ELF-1 (cell line): ENCODE data around the gene E2F6.

Experiments used
- DNase-seq: peaks from one replicate; pipeline ENCODE4 v3.0.0-alpha.2; 2016; ENCODE audit warnings: low read depth, low spot score

The E2F6 gene

DNA sequence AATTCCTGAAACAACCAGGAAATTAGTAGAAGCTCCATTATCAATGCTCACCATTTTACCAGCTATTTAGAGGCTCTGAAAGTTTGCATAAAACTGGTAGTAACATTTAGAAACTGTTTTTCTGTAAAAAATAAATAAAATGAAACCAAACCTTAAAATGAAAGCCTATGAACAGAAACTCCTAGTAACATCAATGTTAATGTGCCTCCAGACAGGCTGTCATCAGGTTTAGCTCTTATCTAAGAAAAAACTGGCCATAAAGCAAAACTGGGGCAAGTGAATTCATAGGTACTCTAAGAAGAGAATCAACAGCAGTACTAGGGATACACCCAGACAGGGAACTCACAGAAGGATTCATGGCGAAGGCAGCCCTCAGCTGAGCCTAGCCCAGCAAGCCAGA is 8.0 kb downstream of the E2F6 start:
- no peak for DNase-seq

DNA sequence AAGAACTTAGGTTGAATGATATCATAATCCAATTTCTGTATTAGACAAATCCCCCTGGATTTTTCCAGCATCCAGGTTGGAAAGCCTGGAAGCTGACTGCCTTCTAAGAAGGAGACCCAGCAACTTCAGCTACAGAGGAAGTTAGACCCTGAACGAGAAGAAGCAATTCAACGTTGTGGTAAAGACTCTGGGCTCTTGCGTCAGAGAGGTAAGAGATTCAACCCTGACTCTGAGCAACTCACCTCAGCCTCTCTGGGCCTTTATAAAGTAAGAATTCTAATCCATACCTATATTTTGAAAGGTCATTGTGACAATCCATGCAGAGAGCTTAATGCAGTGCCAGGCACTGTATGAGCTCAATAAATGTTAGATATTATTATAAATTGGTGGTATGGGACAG is 9.7 kb downstream of the E2F6 start:
- DNase-seq, result no peak

DNA sequence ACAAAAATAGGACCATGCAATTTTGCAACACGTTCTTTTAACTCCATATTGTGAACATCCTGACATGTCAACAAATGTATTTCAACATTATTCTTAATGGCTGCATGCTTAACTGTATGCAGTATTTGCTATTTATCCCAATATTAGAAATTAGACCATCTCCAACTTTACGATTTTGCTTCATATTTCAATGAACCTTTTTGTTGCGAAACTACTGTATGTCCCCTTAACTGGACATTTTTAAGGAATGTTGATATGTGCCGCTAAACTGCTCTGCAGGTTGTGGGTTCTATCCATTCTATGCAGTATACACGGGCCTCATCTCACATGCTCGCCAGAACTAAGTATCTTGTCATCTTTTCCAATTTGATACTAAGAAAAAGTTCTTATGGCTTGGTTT is 11.1 kb downstream of the E2F6 start:
- no peak for DNase-seq

DNA sequence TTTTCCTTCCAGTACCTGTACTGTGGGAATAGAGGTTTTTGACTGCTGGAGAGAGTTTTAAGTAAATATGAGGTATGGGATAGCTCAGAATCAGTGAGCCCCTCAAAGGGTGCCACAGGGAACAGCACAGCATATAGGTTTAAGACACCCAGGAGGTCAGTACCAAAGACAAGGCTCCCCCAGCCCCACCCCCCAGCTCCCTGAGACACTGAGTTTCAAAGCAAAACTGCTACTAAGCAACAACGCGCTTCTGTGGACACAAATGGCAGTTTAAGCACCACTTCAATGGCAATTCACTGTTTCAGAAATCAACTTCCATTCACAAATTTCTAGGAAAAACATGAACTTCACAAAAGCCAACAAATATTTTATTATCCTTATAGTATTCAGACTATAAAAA is 15.2 kb downstream of the E2F6 start:
- no peak for DNase-seq

DNA sequence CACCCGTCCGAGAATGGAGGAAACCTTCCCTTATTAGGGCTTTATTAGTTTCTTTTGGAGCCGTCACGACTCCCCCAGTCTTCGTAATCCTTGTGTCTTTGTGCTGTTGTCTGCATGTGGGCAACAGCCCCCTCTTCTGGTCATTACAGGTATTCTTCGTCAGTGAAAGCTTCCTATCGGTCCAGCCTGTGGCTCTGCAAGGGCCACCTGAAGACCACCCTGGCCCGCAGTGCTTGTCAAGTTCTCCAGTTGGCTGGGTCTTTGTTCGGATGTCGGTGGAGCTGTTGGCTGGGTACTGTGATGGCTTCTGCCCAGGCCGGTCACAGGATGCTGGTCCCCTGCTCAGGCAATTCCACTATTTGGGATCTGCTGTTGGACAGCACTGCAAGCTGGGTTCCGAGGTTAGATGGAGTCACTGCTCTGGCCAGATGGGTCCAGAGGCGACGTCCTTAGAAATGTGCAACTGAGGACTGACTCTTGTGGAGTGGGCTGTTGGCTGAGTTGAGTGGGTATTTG is 19.2 kb downstream of the E2F6 start:
- peak; percentile 81 for DNase-seq

DNA sequence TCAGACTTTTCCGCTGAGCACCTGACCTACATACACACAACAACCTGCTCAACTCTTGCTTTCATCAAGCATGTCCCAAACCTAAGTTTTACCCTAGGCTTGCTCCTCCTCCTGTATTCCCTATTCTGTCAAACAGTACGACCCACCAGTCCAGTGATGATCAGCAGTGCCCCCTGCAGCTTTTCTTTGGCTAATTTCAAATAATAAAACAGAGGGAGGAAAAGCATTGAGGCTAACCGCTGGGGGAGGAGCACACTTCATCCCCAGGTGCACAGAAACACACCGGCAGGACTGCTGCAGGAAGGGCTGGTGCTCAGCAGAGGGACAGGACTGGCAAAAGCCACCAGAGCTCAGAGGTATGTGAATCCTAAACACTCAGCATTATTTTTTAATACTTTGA is 21.2 kb downstream of the E2F6 start:
- DNase-seq, result no peak

DNA sequence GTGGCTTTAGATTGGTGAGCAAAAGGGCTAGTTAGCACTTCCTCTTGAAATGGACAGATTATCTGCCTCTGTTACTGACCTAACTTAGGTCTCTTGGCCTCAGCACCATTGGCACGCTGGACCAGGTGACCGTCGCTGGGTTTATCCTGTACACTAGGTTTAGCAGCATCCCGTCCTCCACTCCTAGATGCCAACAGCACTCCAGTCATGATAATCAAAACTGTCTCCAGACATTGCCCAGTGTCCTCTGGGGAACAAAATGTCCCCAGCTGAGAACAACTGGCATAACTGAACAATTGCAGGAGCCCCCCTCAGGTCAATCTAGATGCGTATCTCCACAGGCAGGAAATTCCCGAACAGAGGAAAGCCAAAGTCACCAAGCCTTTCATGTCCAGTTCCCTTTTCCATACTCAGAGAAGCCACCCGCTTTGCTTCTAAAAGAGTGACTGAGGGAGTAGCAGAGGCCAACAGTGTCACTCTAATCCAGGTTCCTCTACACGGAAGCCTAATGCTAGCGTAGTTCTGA is 27.3 kb downstream of the E2F6 start:
- DNase-seq, result no peak

DNA sequence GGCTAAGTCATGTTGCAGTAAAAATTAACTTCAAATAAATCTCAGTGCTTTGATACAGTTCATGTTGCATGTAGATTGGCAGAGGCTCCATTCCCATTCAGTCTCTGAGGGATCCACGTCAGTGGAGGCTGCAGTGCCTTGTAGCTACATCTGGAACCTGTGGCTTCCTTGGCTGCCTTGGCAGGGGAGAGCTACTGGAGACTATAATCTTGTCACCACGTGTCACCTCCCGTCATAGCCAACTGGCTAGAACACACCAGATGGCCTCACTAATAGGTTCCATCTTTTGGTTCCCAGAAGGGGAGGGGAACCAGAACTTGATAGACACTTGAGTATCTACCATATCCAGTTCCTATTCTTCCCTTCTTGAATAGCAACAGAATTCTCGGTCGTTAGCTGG is 28.4 kb downstream of the E2F6 start:
- DNase-seq, result no peak

DNA sequence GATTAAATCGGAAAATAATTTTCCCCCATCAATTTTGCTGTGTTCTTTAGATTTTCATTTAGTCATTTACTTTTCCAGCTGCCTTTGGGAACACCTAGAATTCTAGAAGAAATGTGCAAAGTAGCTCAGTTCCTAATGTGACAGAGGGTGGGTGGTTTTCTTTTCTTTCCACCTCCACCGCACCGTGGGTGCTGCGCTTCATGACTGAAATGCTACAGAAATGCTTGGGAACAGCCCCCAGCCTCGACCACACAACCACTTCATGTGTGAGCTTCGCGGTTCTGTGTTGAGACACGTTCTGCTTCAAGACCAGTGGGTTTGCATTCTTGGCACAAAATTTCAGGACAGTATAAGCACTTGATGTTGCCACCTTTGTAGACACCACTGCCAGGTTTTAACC is 30.9 kb downstream of the E2F6 start:
- DNase-seq, result no peak

DNA sequence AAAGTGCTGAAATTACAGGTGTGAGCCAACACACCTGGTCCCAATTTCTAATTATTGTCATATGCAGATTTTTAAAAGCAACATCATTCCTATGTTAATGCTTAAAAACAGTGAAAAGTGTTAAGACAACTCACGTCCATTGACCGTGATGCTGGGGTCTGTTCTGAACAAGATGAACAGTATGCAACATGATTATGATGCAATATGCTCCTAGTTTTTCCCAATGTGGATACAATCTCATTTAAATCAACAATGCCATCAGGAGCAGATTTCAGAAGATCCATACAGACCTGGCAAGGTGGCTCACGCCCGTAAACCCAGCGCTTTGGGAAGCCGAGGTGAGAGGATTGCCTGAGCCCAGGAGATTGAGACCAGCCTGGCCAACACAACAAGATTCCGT is 31.5 kb downstream of the E2F6 start:
- DNase-seq, result no peak

DNA sequence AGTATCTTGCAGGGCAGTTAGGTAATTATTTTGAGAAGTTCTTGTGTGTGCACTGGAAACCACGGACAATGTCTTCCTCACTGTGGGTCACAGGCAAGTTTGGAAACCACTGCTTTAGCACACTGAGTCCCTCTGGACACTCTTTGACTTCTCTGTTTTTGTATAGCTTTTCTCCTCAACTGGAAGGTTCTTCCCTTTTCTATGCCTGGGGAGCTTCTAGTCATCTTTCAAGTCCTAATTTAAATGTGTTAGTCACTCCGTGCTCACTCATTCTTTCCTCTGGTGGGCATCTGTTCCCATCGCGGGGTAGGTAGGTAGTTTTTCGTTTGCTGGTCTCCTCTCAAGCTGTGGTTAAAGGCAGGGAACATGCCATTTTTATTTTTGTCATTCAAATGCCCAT is 32.1 kb downstream of the E2F6 start:
- DNase-seq, result no peak

DNA sequence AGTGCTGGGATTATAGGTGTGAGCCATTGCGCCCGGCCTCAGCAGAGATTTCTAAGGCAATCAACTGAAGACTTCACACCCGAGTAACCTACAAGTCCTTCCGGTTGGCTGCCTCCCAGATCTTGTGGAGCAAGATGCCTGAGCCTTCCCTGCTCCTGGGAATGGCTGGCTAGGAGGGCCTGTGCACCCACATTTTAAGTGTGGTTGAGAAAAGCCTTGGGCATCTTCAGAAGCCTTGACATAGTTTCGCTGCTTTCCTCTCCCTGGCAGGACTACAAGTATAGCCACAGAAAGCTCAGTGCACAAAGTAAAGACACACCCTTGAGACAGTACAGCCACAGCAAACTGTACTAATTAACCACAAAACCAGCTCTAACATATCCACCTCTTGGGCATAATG is 35.2 kb downstream of the E2F6 start:
- no peak for DNase-seq

DNA sequence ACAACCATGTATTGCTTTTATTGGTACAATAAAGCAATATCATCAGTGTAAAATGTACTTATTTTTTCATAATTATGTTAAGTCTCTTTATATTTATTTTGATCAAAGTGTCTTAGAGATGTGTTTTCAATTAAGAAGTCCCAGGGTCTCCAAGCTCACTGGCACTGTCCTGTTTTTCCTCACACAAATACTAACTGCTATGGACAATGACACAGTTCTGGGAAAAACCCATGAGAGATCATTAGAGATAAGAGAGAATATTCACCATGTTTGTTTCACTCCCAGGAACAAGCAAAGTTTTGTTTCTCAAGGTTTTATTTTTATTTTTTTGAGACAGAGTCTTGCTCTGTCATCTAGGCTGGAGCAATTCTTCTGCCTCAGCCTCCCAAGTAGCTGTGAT is 38.7 kb downstream of the E2F6 start:
- DNase-seq, result no peak

DNA sequence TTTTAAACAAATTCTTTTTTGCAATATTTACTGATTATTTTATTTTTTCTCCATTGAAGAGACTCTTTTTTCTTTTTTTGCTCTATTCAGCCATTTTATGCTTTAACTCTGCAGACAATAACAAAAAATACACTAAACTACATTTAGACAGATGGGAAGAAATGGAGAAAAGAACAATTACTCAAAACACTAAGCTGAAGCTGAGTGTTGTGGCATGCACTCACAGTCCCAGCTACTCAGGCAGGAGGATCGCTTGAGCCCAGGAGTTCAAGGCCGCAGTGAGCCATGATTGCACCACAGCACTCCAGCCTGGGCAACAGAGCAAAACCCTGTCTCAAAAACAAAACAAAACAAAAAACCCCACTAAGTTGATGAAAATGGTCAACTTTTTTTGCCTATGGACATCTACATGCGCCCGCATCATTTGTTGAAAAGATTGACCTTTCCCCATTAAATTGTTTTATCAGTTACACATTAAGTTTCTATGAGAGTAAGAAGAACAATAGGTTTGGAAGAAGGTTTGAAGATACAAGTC is 43.0 kb downstream of the E2F6 start:
- no peak for DNase-seq

DNA sequence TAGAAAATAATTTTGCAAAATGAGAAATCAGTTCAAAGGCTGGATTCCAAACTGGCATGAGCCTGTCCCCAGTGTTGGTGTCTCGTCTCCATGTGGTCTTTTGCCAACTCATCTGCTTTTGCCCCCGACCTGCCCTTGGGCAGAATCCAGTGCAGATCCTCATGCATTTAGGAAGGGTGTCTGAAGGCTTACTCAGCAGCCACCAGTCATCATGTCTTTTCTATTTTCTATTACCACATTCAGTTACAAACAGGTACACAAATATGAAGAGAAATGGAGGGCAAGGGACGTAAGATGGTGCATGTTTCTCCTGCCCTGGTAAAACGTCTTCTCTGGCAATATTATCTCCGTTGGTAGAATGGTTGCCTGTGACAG is 43.5 kb downstream of the E2F6 start:
- DNase-seq, result no peak

DNA sequence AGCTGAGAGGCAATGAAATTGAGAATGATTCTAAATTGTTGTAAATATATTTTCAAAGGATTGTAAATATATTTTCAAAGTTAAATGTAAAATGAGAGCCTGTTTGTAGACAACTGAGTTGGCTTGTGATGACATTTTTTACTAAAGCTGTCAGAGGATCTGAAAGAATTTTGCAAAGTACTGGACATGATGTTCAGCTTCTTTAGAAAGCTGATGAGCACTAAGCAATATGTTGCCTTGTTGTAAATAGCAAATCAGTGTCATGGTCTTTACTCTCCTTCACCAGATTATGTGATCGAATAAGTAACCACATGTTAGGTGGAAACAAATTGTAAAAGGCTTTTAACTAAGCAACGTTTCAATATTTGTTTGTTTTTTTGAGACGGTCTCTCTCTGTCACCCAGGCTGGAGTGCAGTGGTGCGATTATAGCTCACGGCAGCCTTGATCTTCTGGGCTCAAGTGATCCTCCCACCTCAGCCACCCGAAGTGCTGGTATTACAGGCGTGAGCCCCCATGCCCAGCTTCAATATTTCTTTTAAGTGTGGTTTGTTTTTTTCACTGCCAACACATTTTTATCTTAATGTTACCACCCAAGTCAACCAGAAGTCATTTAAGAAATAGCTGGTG is 44.0 kb downstream of the E2F6 start:
- DNase-seq, result no peak

DNA sequence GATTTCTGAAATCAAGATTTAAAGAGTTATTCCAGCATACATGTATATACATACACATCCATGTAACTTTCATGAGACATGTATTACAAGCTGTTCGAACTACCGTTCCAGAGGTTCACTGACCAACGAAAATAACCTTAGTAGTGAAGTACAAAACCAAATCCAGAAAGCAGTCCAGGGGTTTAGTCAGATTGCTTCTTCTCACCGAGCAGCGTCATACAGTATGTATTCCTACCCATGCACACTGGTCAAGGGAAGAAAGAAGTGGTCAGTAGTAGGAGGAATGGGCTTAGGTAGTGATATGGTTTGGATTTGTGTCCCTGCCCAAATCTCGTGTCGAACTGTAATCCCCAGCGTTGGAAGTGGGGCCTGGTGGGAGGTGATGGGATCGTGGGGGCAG is 45.3 kb downstream of the E2F6 start:
- DNase-seq, result no peak

DNA sequence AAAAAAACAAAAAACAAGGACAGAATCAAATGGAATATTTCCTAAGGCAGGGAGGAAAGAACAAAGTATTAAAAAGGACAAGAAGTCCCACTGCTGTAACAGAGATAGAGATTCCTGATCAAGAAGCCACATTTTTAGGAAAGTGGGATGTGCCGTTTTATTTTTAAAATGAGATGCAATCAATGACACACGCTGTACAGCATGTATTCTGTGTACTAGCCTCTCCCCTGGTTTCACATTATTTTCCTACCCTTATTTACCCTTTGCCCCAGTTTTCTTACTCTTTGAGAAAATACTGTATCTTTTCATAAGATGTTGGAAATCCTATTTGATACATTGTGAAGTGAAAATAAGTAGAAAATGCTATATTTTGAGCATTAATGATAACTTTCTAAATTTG is 45.8 kb downstream of the E2F6 start:
- DNase-seq, result no peak

DNA sequence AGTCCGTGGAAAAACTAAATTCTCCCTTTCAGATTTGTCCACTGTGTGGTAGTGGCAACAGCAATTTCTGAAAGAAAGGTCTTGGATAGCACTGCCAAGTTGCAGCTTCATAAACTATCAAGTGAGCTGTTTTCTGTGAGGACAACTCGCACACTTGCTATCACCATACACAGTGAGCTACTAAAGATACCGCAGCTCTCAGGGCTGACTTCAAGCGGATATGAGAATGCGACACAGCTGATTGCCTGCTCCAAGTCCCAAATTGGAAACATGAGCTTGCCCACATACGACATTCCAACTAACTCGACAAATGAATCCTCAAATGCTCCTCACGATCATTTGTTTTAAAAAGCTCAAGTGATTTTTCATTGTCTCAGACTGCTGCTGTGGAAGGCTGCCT is 46.2 kb downstream of the E2F6 start:
- DNase-seq, result no peak

DNA sequence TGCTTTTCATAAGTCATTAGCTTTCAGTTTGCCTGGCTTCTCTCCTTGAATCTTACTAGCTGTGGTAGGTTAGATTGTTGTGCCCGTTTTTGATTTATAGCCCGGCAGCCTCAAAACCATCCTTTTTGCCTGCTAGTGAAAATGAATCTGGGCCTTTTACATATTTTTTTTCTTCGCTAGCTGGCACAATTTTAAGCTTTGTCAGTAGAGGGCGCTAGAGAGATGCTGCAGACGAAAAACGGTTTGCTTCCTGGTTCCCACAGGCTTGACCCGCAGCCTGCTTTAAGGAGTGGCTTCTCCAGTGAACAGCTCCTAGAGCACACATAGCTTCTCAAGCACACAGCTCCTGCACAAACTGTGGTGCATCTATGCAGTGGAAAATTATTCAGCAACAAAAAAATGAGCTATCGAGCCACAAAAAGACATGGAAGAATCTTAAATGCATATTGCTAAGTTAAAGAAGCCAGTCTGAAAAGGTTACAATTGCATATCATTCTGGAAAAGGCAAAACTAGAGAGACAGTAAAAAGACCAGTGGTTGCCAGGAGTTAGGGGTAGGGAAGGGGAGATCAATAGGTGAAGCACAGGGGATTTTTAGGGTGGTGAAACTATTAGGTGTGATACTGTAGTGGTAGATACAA is 47.9 kb downstream of the E2F6 start:
- peak; percentile 70 for DNase-seq

DNA sequence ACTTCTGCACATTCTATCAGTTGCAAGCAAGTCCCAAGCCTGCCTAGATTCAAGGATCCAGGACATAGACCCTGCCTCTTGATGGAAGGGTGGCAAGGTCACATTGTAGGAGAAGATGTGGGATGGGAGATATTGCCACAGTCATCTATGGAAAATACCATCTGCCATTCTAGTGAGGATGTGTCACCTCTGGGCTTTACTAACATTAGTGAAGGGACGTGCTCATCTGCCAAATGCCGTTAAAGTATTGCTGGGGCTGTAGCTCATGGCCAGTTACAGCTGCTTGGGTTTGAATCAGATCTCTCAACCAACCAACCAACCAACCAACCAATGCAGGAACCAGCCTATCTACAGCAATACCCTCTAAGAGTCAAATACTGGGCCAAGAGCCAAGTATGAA is 49.0 kb downstream of the E2F6 start:
- no peak for DNase-seq

DNA sequence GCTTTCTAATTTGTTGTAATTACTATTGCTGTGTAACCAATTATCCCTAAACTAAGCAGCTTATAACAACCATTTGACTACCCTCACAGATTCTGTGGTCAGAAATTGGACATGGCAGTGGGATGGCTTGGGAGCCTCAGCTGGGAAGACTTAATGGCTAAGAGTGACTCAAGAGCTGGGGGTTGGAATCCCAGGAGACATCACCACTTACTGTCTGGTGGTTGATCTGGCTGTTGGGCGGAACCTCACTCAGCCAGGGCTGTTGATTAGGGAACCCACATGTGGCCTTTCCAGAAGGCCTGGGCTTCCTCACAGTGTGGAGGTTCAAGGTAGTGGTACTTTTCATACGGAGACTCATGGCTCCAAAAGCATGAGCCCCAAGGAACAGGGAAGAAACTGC is 49.8 kb downstream of the E2F6 start:
- no peak for DNase-seq

DNA sequence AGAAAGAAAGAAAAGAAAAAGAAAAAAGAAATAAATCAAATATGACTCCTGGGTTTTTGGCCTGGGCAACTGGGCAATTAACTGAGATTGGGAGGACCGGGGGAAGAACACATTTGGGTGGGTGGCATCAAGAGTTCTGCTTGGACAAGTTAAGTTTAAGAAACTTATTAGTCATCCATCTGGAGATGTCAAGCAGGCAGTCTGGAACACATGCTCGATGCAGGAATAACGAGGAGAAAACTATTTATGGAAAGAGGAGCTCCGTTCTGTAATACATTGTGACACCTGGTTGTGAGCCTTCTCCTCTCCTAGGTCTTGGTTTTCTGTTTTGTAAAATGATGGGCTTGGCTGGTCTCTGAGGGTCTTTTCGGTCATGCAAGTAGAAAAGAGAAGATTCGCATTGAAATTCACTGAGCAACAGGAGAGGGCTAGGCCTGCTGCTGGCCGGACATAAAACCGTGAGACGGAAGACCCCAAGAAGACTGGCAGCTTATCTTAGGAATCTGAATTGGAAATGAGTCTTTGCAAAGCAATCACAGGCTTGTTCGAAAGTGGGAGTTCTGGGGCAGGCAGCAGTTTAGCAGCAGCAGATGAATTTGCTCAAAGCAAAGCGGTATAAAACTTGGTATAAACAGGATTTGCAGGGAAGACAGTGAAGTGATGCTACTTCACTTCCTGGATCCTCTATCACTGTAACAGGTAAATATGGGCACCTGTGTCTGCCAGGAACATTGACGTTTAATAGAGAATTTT is 51.4 kb downstream of the E2F6 start:
- no peak for DNase-seq
